Suprapubic skin (tissue), 4 donors: ENCODE data around the gene CFAP77. TPM values are rescaled to one million over a fixed set of nuclear protein-coding genes. Genes with fewer than 3 reads are reported as not detected.
"Not testable (repeated sequence)": the region's sequence is repeated elsewhere in the genome, so short reads cannot be mapped to it uniquely, and the experiment has no call there.

Source experiments
- DNase-seq, 2 donors: peaks; one replicate each; pipeline ENCODE4 v3.0.0-alpha.2; 2019; ENCODE audit warnings: low spot score in 2 of 2
- H3K27ac ChIP-seq: fragments of 200-600 bp; sonication (generic); one replicate; pipeline ENCODE4 v1.5.1; 2019
- H3K27me3 ChIP-seq: fragments of 200-600 bp; sonication (generic); one replicate; pipeline ENCODE4 v1.5.1; 2019
- H3K36me3 ChIP-seq: fragments of 200-600 bp; sonication (generic); one replicate; pipeline ENCODE4 v1.5.1; 2019
- H3K4me1 ChIP-seq: fragments of 200-600 bp; sonication (generic); one replicate; pipeline ENCODE4 v1.5.1; 2019
- H3K4me3 ChIP-seq: fragments of 200-600 bp; sonication (generic); one replicate; pipeline ENCODE4 v1.5.1; 2019; ENCODE audit warnings: mild to moderate bottlenecking
- H3K9me3 ChIP-seq: fragments of 200-600 bp; sonication (generic); one replicate; pipeline ENCODE4 v1.5.1; 2019
- CTCF ChIP-seq, 2 donors: fragments of 200-600 bp in 1 of 2; fragments of 450-650 bp in 1 of 2; sonication (generic) in 1 of 2; IDR thresholded peaks; one replicate each; pipeline ENCODE4 v1.5.1; 2016 to 2019; ENCODE audit warnings: antibody characterized with exemption in 2 of 2, mild to moderate bottlenecking in 1 of 2, moderate library complexity in 1 of 2
- EP300 ChIP-seq: sonication (generic); formaldehyde crosslinking; IDR thresholded peaks from one replicate; pipeline ENCODE4 v1.6.1; 2017; ENCODE audit warnings: antibody characterized with exemption
- POLR2A ChIP-seq, 2 donors: fragments of 450-650 bp; IDR thresholded peaks; one replicate each; pipeline ENCODE4 v1.6.1; 2017; ENCODE audit warnings: antibody characterized with exemption in 2 of 2, mild to moderate bottlenecking in 2 of 2, moderate library complexity in 2 of 2
- POLR2AphosphoS5 ChIP-seq, 3 donors: sonication (generic); formaldehyde crosslinking; IDR thresholded peaks; one replicate each; pipeline ENCODE4 v1.6.1; 2017; ENCODE audit warnings: antibody characterized with exemption in 3 of 3
- WGBS: methylation state at CpG from one replicate; pipeline ENCODE4 v1.1.5; 2018; 5-methylcytosine and 5-hydroxymethylcytosine counted together
- total RNA-seq, 4 donors: library from RNA; depleted of rRNA; stranded (reverse); fragments of >200 nt; gene quantifications; one replicate each; pipeline ENCODE4 v1.1.0, GENCODE V29; 2016

CFAP77 gene
- total RNA-seq, 4 donors from 2014 or later: 1.0 TPM; not detected in 3

DNA sequence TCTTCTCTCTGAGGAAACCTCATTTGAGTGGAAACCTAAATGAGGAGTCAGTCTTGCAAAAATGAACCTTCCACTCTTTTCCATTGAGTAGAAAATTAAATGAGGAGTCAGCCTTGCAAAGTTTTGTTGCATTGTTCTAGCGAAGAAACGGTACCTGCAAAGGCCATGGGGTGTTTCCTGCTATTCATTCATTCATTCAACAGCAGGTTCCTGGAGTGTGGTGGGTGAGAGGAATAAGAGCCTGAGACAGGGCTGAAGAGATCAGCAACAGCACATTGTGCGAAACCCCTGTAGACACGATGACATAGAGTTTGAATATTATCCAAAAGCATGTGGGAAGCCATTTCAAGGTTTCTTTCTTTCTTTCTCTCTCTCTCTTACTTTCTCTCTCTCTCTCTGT, 40.6 kb upstream of the CFAP77 start:
- Histone ChIP-seq H3K27ac (no peak overlapping the region), H3K36me3 (peaks cover under 1% of the 10 kb centered on the region), H3K4me3 (no peak overlapping the region), H3K9me3 (no peaks in the 10 kb centered on the region), H3K4me1 (no peaks in the 10 kb centered on the region), H3K27me3 (no peaks in the 10 kb centered on the region)
- TF ChIP-seq POLR2AphosphoS5 (IDR thresholded peaks at IDR 0.05) (no peak), POLR2A (IDR thresholded peaks at IDR 0.05) (no peak), CTCF (IDR thresholded peaks at IDR 0.05) (no peak), EP300 (no peak)
- 91% methylated on average over 4 of the region's 4 CpGs for WGBS
- DNase-seq: no peak

DNA sequence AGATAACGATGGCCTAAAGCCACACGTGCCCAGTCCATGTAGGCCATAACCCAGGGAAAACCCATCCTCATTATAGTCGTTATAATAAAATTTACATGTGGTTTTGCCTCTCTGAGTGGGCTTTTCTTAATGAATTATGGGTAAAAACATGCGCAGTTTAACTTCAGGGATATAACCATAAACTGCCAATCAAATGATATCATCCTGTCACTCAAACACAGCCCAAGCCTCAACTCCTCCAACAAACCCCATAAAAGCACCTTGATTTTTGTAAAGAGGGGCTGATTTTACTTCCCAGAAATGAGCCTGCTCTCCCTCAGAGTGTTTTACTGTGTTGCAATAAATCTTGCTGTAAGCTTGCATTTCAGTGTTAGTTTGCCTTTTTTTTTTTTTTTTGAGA, 39.4 kb upstream of the CFAP77 start:
- no peak overlapping the region for H3K27ac ChIP-seq
- no peaks in the 10 kb centered on the region for H3K4me1 ChIP-seq
- peaks cover 12% of the 10 kb centered on the region for H3K36me3 ChIP-seq
- no peak for TF ChIP-seq CTCF (IDR thresholded peaks at IDR 0.05)
- no peak for TF ChIP-seq POLR2AphosphoS5 (IDR thresholded peaks at IDR 0.05)
- TF ChIP-seq POLR2A (IDR thresholded peaks at IDR 0.05): no peak
- TF ChIP-seq EP300: no peak
- H3K27me3 ChIP-seq: no peaks in the 10 kb centered on the region
- H3K9me3 ChIP-seq: no peaks in the 10 kb centered on the region
- DNase-seq: no peak
- no peak overlapping the region for H3K4me3 ChIP-seq
- WGBS: 88% methylated on average over 4 of the region's 4 CpGs

- no peak overlapping the region for H3K4me3 ChIP-seq
- H3K4me1 ChIP-seq: no peaks in the 10 kb centered on the region
- no peak for TF ChIP-seq CTCF (IDR thresholded peaks at IDR 0.05)
- no peak for TF ChIP-seq EP300
- TF ChIP-seq POLR2A (IDR thresholded peaks at IDR 0.05): no peak
- peak in 1 of 3 donors; percentile 9 for TF ChIP-seq POLR2AphosphoS5 (IDR thresholded peaks at IDR 0.05)
- H3K9me3 ChIP-seq: no peaks in the 10 kb centered on the region
- 62% methylated on average over 14 of the region's 14 CpGs for WGBS
- DNase-seq: peak in 1 of 2 donors; percentile 68
- peaks cover 29% of the 10 kb centered on the region for H3K36me3 ChIP-seq
- H3K27me3 ChIP-seq: no peaks in the 10 kb centered on the region
- H3K27ac ChIP-seq: peak overlapping the region; percentile 56
Observed at GRCh38 chr9:132372177-132373095, 37.6 kb upstream of the CFAP77 start.

GRCh38 chr9:132377769-132378168, 32.2 kb upstream of the CFAP77 start:
- peaks cover 81% of the 10 kb centered on the region for H3K36me3 ChIP-seq
- not testable (repeated sequence) for DNase-seq, H3K4me3 ChIP-seq, H3K4me1 ChIP-seq, H3K27ac ChIP-seq, H3K9me3 ChIP-seq, H3K27me3 ChIP-seq
- 93% methylated on average over 2 of the region's 2 CpGs for WGBS

- not testable (repeated sequence) for H3K27ac ChIP-seq, H3K27me3 ChIP-seq, H3K4me3 ChIP-seq, H3K9me3 ChIP-seq, H3K4me1 ChIP-seq, DNase-seq
- H3K36me3 ChIP-seq: peaks cover 85% of the 10 kb centered on the region
- WGBS: 93% methylated on average over 2 of the region's 3 CpGs
Observed at GRCh38 chr9:132378416-132378815, 31.6 kb upstream of the CFAP77 start.

- H3K27me3 ChIP-seq: no peaks in the 10 kb centered on the region
- peaks cover 96% of the 10 kb centered on the region for H3K36me3 ChIP-seq
- H3K9me3 ChIP-seq: no peaks in the 10 kb centered on the region
- no peaks in the 10 kb centered on the region for H3K4me1 ChIP-seq
- 81% methylated on average over 9 of the region's 9 CpGs for WGBS
- TF ChIP-seq POLR2AphosphoS5 (IDR thresholded peaks at IDR 0.05): no peak
- no peak for TF ChIP-seq POLR2A (IDR thresholded peaks at IDR 0.05)
- no peak for DNase-seq
- no peak overlapping the region for H3K4me3 ChIP-seq
- H3K27ac ChIP-seq: no peak overlapping the region
Observed at GRCh38 chr9:132381966-132382541, 28.0 kb upstream of the CFAP77 start.
